GM12892 (cell line): ENCODE data around the gene IFIT1B.

ENCODE experiments used
- DNase-seq: peaks from one replicate; pipeline ENCODE4 v3.0.0; 2011; ENCODE audit not compliant: insufficient read length
- FAIRE-seq: peaks from 2 replicates; lab custom pipeline; 2011; peaks lifted over from hg19 to GRCh38; lab: Jason Lieb, UNC
- POLR2A ChIP-seq: IDR thresholded peaks from 2 replicates; pipeline ENCODE4 v1.6.1; 2011; ENCODE audit warnings: low read depth, low read length, control low read depth
- POLR2AphosphoS5 ChIP-seq: IDR thresholded peaks from 2 replicates; pipeline ENCODE4 v1.6.1; 2011; ENCODE audit warnings: low read depth, low read length, control low read depth
- TAF1 ChIP-seq: IDR thresholded peaks from 2 replicates; pipeline ENCODE4 v1.6.1; 2011; ENCODE audit warnings: low read depth, mild to moderate bottlenecking, control low read depth, low read length, borderline replicate concordance

The IFIT1B gene

GRCh38 chr10:89413398-89413912 is 35.6 kb downstream of the IFIT1B start:
- FAIRE-seq = no peak
- no peak for DNase-seq
- TF ChIP-seq POLR2AphosphoS5 = no peak
- no peak for TF ChIP-seq TAF1
- no peak for TF ChIP-seq POLR2A

- TF ChIP-seq TAF1 (no peak; the same call in 1 of the 2 replicates), POLR2A (no peak; the same call in none of the 2 replicates), POLR2AphosphoS5 (no peak; the same call in 1 of the 2 replicates)
- FAIRE-seq = peak; percentile 84
- peak; percentile 53 for DNase-seq
Observed at GRCh38 chr10:89414146-89414878, 36.5 kb downstream of the IFIT1B start, which contains the start of gene IFIT5. TSS of gene IFIT5 (plus strand) at chr10:89414568. CDS start at chr10:89414799, 231 bp downstream.

- TF ChIP-seq POLR2AphosphoS5 (no peak), POLR2A (no peak), TAF1 (no peak)
- peak; percentile 35 for DNase-seq
- peak; percentile 70 for FAIRE-seq
Observed at GRCh38 chr10:89414879-89415821, 37.3 kb downstream of the IFIT1B start.

- TF ChIP-seq TAF1 (no peak), POLR2A (no peak), POLR2AphosphoS5 (no peak)
- no peak for FAIRE-seq
- no peak for DNase-seq
Observed at GRCh38 chr10:89416465-89416864, 38.6 kb downstream of the IFIT1B start.

- TF ChIP-seq POLR2AphosphoS5 (no peak), TAF1 (no peak)
- no peak for DNase-seq
- FAIRE-seq = no peak
Observed at GRCh38 chr10:89419548-89419947, 41.7 kb downstream of the IFIT1B start.

GRCh38 chr10:89421018-89421476 is 43.2 kb downstream of the IFIT1B start:
- no peak for TF ChIP-seq POLR2A
- no peak for TF ChIP-seq POLR2AphosphoS5
- DNase-seq (no peak), FAIRE-seq (no peak)

- no peak for TF ChIP-seq POLR2AphosphoS5
- no peak for TF ChIP-seq POLR2A
- TF ChIP-seq TAF1 = no peak
- DNase-seq (no peak), FAIRE-seq (no peak)
Observed at GRCh38 chr10:89425000-89425399, 47.1 kb downstream of the IFIT1B start.

- no peak for TF ChIP-seq POLR2AphosphoS5
- no peak for TF ChIP-seq POLR2A
- no peak for TF ChIP-seq TAF1
- DNase-seq (peak; percentile 9), FAIRE-seq (peak; percentile 88)
Observed at GRCh38 chr10:89426230-89426868, 48.5 kb downstream of the IFIT1B start.

GRCh38 chr10:89427629-89428028 is 49.8 kb downstream of the IFIT1B start:
- TF ChIP-seq TAF1 (no peak), POLR2A (no peak), POLR2AphosphoS5 (no peak)
- DNase-seq (no peak), FAIRE-seq (no peak)

GRCh38 chr10:89428877-89429276 is 51.0 kb downstream of the IFIT1B start:
- FAIRE-seq (no peak), DNase-seq (no peak)
- no peak for TF ChIP-seq TAF1
- no peak for TF ChIP-seq POLR2A
- TF ChIP-seq POLR2AphosphoS5 = no peak
